NCI-H524 treated with DMSO at 0.1 percent for 48 hours (cell line): ENCODE data around the gene NFKB1.

ENCODE experiments used
- DNase-seq: peaks from one replicate; lab custom pipeline; 2025; lab: John Stamatoyannopoulos, UW

The NFKB1 gene

DNA sequence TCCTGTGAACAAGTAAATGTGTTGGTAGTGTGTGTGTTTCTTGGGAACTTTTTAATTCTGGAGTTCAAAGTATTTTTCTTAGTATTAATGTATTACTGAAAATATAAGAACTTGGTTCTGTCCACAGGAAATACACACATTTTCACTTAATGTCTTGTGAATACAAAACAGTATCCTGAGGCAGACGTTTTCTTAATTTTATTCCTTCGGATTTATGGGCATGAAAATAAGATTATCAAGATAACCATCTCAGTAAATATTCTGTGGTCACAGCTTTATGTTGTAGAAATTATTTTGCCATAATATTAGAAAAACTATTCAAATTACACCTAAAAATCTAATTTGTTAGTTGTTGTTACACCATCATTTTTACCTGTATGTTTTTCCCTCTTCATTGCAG lies 29.8 kb downstream of the NFKB1 start:
- DNase-seq, result no peak

DNA sequence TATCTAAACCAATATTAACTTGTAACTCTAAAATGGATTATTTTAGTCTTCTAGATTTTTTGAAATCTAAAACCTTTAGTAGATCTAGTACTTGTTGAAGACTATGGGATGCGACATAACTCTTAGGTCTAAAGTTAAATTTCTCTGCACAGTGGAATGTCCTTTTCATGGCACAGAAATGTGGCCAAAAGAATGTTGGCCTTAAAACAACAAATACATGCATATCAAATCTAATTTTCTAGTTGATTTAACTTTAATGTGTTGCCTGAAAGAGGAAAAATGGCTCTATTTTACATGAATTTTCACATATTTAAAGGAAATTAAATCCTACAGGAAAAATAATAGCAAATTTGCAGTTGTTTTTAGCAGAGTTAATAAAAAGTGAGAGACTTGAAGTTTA lies 30.3 kb downstream of the NFKB1 start:
- DNase-seq, result no peak

- no peak for DNase-seq
These were observed 32.2 kb downstream of the NFKB1 start for GRCh38 chr4:102533348-102533747.

GRCh38 chr4:102533904-102534303 lies 32.7 kb downstream of the NFKB1 start:
- no peak for DNase-seq

GRCh38 chr4:102534845-102535244 lies 33.7 kb downstream of the NFKB1 start:
- DNase-seq, result no peak

DNA sequence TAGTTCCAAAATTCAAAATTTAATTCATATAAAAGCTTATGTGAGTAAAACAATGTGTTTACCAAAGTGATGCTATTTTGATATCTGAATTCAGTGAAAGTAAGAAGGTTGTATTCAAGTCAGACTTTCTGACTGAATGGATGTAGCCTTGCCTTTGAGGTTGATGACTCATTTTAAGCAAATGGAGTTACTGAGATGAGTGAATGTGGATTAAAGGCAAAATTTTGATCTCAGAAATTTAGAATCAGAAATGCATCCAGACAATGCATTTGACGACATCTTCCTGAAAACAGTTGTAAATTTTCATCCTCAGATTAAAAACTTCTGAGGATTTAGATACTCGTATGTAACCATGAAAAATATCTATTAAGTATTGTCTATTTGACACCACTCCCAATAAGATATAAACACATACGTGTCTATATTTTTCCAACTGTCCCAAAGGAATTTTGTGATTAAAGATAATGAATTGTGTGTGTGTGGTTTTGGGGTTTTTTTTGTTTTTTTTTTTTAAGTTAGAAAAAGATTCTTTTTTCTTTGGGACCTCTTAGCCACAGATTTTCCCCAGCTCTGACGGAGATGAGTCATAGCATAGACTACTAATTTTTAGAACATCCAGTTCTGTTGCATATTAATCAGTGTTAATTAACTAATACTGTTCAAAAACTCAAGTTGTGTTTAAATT lies 34.4 kb downstream of the NFKB1 start:
- no peak for DNase-seq

DNA sequence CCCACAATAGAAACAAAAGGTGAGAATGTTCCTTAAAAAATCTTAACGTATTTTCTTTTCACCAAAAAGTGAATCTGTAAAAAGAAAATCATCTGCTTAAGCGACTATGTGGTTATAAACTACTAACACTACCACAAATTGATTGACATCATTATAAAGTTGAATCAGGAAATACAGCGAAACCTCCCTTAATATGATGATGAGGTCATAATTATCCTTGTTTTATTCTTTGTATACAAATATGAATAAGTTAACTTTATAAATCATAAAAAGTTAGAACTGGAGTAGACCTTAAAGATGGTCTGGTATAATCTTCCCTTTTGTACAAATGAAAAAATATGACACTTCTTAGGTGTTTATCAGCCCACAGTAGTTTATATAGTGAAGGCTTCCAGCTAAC lies 35.6 kb downstream of the NFKB1 start:
- no peak for DNase-seq

- no peak for DNase-seq
These were observed 36.1 kb downstream of the NFKB1 start for GRCh38 chr4:102537269-102537668.

DNA sequence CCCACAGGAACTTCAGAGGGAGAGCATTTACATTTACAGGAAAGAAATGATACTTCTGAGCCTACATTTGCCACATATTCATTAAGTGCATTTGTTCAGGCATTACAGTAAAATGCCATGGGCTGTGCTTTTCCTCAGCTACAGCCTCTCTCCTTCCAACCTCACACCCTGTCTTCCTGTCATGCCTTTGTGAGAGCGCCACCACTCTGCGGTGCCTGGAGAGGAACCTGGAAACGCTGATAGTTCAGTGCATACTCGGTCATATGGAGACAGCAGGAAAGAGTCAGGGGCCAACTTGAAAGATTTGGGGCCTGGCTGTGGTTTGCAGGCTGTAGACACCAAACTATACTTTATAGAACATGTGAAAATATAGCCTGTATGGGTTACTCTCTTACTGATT lies 40.5 kb downstream of the NFKB1 start:
- no peak for DNase-seq

GRCh38 chr4:102543030-102543928 lies 42.1 kb downstream of the NFKB1 start:
- no peak for DNase-seq

DNA sequence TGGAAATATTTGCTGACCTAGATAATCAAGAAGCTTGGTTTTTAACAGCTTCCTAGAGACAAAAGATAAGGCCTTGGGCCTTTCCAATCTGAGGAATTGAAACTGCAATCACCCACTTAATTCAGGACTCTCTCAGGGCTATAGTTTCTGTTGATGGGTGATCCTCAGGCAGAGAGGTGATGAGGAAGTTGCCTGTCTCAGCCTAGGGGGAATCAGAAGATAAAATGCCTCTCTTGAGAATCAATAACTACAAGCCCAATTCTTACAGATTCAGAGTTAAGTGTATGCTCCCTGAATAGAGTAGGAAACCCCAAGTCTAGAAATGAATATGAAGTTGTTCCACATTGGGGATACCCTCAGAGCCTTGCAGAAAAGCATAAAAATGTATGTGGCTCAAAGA lies 45.5 kb downstream of the NFKB1 start:
- no peak for DNase-seq

DNA sequence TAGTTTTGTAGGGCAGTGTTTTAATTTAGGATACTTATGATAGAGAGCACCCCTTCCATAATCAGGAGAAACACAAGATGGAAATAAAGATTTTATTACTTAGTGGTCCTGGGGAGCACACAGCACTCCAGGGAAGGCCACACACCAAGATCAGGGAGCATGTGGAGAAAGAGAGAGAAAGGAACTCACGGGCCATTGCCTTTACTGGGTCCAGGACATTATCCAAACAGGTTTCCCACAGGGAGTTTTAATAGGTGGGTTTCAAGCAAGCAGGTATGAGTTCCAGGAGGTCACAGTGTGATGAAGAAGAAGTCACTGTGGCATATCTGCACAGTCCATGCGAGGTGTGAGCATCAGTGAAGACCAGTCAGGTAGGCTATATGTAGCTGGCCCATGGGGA lies 46.8 kb downstream of the NFKB1 start:
- DNase-seq, result no peak

DNA sequence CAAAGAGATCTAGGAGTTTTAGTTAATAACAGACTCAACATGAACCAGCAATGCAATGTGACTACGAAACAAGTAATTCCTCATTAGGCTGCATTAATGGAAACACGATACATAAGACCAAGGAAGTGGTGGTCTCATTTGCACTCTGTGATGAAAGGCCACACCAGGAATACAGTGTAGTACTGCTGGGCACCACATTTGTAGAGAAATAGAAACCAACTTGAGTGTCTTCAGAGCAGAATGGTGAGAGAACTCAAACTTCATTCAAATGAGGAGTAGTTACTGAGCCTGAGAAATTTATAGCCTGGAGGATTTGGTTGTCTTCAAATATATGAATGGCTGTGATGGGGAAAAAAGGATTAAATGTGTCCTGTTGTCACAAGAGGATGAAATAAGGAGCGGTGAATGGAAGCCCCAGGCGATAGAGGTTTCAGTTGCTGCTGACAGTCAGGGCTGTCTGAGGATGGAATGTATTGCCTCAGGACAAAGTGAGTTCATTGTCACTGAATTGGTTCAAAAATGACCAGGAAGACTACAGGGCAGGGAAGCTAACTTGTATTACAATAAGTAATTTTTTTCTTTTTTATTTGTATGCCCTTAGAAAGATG lies 50.9 kb downstream of the NFKB1 start:
- DNase-seq, result no peak

DNA sequence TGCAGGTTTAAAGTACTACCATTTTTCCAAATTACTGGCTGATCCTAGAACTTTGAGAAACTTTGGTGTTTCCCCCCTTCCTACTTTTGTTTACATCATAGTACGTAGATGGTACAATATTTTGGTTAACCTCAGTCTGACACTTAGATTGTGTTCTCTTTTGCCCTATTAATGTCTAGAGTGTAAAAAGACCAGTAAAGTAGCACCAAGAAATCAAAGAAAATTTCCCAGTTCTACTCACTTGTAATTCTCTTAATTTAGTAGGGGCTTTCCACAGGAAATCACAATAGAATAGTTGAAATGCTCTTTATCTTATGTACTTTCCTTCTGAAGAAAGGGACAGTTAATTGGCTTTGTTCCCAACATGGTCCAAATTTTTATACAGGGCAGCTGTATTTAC lies 51.6 kb downstream of the NFKB1 start:
- DNase-seq, result no peak

DNA sequence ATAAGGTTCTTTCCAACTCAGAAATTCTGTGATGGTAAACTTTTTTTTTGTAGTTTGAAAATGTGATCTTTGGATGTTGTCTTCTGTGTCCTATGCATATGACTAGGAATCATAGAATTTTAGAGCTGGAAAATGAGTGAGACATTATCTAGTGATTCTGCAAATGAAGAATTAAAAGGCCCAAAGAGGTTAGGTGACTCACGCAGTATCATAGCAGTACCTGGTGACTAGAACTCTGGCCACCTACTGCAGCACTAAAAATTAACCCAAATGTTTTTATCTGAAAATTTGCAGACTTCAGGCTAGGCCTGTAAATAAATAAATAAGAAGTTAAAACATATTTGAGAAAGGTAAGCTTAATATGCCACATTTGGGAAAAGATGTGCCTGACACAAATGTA lies 52.8 kb downstream of the NFKB1 start:
- DNase-seq, result no peak

GRCh38 chr4:102554482-102554881 lies 53.3 kb downstream of the NFKB1 start:
- no peak for DNase-seq

DNA sequence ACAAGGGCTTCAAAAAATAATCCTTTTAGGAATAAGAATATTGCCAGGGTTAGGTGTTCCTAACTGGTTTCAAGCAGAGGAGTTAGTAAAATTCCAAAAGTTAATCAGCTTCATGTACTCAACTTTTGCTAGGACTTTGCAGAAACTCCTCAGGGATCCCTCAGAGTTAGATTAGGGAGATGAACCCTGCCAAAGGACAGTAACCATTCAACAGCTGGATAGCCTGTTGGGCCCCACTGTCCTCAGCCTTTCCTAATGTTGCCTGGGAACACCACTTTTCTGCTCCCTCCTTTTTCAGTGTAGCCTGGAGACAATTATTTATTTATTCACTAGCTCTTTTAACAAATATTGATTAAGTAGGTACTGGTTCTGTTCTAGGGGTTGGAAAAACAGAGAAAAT lies 53.8 kb downstream of the NFKB1 start:
- DNase-seq, result no peak

GRCh38 chr4:102557636-102558035 lies 56.5 kb downstream of the NFKB1 start:
- DNase-seq, result no peak

DNA sequence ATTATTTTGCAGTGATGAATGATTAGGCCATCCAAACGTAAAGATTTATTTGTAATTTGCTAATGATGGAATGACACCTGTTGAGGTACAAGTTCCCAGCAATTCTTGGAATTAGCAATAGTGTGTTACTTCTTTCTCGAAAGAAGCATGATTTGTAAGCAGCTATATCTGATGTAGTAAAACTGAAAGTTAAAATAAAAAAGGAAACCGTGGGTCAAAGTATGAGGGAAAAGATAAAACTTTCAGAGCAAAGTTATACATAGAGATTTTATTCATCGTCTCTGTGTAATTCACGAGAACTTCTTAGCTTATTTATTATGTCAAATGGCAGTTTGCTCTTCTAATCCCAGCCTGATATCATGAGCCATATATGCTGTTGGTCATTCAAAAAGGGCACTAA lies 59.0 kb downstream of the NFKB1 start:
- no peak for DNase-seq

DNA sequence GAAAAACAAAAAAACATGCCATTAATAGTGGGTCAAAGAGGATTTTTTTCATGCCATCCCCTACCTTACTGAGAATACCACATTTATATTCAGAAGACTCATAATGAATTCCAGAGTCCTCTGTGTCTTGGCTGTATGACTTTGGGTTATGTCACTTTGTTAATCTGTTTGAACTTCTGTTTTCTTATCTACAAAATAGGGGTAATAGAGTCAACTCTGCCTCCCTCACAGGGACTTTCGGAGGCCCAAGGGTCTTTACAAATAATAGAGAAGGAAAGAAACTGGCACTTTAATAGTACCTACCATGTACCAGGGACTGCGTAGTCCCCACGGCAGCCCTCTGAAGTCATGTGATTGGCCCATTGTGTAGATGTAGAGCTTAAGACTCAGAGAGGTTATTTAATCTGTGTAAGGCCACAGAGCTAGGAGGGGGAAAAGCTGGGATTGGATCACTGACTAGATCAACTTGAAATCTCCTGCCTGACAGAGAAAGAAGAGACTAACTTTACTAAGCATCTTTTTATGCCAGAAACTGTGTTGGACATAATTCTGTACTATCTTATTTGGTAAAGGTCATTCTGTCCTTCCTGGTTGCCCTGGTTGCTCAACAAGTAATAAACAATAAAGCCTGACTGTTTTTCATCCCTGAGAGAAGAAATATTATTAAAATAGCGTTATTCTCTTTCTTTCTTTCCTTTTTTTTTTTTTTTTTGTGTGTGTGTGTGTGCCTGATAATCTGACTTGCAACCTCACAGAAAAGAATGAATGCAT lies 59.6 kb downstream of the NFKB1 start:
- DNase-seq, result no peak

DNA sequence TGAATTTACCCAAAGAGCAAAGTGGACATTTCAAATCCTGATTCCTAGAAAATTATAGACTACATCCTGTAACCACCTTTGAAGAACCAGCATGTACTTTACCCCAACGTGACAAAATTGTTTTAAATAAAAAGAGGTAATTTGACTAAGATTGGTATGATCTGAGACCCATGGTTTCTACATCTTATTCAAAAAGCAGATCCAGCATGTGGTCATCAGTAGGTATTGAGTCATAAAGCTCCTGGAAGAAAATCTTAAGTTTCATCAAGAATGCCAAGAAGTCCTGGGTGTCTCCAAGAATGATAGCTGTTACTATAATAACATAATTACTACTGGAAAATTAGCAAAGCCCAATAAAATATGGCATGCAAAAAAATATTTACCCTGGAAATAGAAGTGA lies 61.8 kb downstream of the NFKB1 start:
- DNase-seq, result no peak

GRCh38 chr4:102564399-102565059 lies 63.4 kb downstream of the NFKB1 start:
- no peak for DNase-seq
